Progenitor cell of endocrine pancreas (in vitro differentiated cells): Measurements from ENCODE around the gene MAPK8. TPM values are rescaled to one million over a fixed set of nuclear protein-coding genes. Genes with fewer than 3 reads are reported as not detected.

Source experiments
- DNase-seq: peaks from one replicate; pipeline ENCODE4 v3.0.0; 2021; ENCODE audit warnings: low spot score; ENCODE audit not compliant: unreplicated experiment
- H3K27ac Mint-ChIP-seq: 2 replicates; pipeline ENCODE4 v1.8.0; 2021; ENCODE audit warnings: mild to moderate bottlenecking, moderate library complexity, mixed read lengths
- H3K27me3 Mint-ChIP-seq: 2 replicates; pipeline ENCODE4 v1.8.0; 2021; ENCODE audit warnings: mixed read lengths
- H3K36me3 Mint-ChIP-seq: 2 replicates; pipeline ENCODE4 v1.8.0; 2022; ENCODE audit warnings: mixed read lengths; ENCODE audit not compliant: insufficient read depth
- H3K4me1 Mint-ChIP-seq: 2 replicates; pipeline ENCODE4 v1.8.0; 2021; ENCODE audit warnings: low read depth, mixed read lengths
- H3K4me3 Mint-ChIP-seq: 2 replicates; pipeline ENCODE4 v1.8.0; 2021; ENCODE audit warnings: low read depth, mild to moderate bottlenecking, moderate library complexity, mixed read lengths
- H3K9me3 Mint-ChIP-seq: 2 replicates; pipeline ENCODE4 v1.8.0; 2021; ENCODE audit warnings: low read depth, mixed read lengths
- total RNA-seq: library from RNA; stranded (reverse); gene quantifications from 2 replicates; pipeline ENCODE4 v1.2.1, GENCODE V29; 2021
- TF ChIP-seq, protein P1 (sequence below): fragments of 200-600 bp; sonication (generic); IDR thresholded peaks from one replicate; pipeline ENCODE4 v1.5.0; 2021; ENCODE audit warnings: antibody characterized with exemption, mild to moderate bottlenecking; ENCODE audit not compliant: unreplicated experiment

The MAPK8 gene
- total RNA-seq, 1 donor from 2014 or later: 69.7 TPM

DNA sequence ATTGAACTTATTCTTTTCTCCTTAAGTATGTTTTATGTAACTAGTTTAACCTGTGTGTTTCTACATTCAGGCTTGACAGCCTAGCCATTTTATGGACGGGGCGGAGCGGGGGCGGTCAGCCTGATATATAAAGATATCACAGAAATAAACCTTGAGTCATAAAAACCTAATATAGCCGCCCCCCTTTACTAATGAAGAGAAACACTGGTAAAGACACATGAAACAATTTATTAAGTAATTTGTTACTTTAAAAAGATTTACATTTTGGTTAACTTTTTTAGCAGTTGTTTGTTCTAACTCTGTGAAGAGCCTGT, 84.0 kb downstream of the MAPK8 start:
- DNase-seq: no peak
- H3K27ac Mint-ChIP-seq: no peak overlapping the region
- H3K9me3 Mint-ChIP-seq: no peaks in the 10 kb centered on the region
- TF ChIP-seq, protein P1, sequence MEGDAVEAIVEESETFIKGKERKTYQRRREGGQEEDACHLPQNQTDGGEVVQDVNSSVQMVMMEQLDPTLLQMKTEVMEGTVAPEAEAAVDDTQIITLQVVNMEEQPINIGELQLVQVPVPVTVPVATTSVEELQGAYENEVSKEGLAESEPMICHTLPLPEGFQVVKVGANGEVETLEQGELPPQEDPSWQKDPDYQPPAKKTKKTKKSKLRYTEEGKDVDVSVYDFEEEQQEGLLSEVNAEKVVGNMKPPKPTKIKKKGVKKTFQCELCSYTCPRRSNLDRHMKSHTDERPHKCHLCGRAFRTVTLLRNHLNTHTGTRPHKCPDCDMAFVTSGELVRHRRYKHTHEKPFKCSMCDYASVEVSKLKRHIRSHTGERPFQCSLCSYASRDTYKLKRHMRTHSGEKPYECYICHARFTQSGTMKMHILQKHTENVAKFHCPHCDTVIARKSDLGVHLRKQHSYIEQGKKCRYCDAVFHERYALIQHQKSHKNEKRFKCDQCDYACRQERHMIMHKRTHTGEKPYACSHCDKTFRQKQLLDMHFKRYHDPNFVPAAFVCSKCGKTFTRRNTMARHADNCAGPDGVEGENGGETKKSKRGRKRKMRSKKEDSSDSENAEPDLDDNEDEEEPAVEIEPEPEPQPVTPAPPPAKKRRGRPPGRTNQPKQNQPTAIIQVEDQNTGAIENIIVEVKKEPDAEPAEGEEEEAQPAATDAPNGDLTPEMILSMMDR: no peak
- H3K4me3 Mint-ChIP-seq: no peak overlapping the region
- H3K27me3 Mint-ChIP-seq: no peaks in the 10 kb centered on the region
- H3K36me3 Mint-ChIP-seq: peaks cover 2% of the 10 kb centered on the region
- H3K4me1 Mint-ChIP-seq: peaks cover 8% of the 10 kb centered on the region

DNA sequence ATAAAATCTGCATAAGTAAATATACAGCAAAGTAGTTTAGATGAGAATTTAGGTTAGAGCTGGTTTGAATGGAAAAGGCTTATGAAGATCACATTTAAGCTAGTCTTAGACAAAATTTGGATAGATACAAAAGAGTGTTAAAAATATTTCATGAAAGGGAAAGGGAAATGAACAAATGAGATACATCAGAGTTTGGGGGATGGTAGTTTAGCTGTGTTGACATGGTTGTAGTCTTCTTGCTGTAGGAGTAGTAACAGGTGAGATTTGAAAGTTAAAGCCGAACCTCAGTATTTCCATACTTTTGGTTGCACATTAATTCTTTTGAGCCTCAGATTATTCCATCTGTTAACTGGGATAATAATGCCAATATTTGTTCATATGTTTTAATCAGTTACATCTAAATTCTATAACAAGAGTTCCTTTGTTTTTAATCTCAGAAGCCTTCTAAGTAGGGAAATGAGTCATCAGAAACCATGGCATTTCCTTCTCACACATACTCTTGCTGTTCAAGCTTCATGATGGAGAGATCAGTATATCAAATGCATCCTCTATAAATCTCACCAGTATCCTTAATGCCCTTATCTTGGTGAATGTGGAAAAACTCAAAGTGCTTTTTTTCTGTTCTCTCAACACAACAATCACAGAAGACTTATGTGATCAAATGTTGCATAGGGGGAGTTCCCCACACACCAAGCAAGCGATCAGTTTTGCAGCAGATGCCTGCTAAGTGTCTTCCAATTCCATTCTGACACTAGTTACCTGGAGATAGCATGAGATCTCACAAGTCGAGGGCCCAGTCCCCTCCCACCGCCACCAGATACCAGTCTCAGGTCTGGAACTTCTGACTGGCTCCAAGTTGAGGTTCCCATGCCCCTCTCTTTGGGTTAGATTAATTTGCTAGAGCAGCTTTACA, 84.7 kb downstream of the MAPK8 start:
- DNase-seq: no peak
- Mint-ChIP-seq H3K4me3 (no peak overlapping the region), H3K27ac (no peak overlapping the region), H3K4me1 (peaks cover 8% of the 10 kb centered on the region), H3K9me3 (no peaks in the 10 kb centered on the region), H3K36me3 (peaks cover 2% of the 10 kb centered on the region), H3K27me3 (no peaks in the 10 kb centered on the region)
- TF ChIP-seq, protein P1: no peak

DNA sequence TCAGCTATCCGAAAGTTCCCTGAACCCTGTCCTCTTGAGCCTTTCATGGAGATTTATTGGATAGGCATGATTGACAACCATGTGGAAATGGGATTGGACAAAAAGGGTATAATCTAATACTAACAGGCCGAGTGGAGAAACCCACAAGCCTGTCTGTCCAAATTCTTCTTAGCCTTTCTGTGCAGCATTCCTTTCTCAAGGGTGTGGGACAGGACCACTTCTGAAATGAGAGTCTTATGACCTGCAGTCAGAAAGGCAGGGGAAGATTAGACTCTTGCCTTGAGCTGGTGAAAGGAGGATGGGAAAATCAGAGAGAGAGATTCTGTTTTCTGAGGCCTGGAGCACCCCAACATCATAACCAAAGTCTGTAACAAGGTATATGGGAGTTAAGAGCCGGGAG, 85.5 kb downstream of the MAPK8 start:
- peaks cover 2% of the 10 kb centered on the region for H3K36me3 Mint-ChIP-seq
- no peaks in the 10 kb centered on the region for H3K9me3 Mint-ChIP-seq
- H3K4me3 Mint-ChIP-seq: no peak overlapping the region
- H3K27ac Mint-ChIP-seq: no peak overlapping the region
- peaks cover 8% of the 10 kb centered on the region for H3K4me1 Mint-ChIP-seq
- TF ChIP-seq, protein P1: no peak
- no peak for DNase-seq
- H3K27me3 Mint-ChIP-seq: no peaks in the 10 kb centered on the region

DNA sequence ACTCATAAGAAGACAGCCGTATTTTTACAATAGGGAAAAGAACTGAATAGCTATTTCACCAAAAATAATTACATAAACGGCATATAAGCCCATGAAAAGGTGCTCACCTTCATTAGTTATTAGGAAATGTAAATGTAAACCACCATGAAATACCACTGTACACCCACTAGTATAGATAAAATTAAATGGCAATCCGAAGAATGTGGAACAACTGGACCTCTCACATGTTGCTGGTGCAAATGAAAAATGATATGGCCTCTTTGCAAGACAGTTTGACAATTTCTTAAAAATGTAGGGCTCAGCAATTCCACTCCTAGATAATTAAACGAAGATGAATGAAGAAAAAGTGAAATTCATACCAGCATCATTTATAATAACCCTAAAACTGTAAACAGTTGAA, 91.8 kb downstream of the MAPK8 start:
- Mint-ChIP-seq H3K4me3 (no peak overlapping the region), H3K4me1 (peaks cover 27% of the 10 kb centered on the region), H3K27me3 (no peaks in the 10 kb centered on the region), H3K36me3 (no peaks in the 10 kb centered on the region), H3K9me3 (no peaks in the 10 kb centered on the region), H3K27ac (no peak overlapping the region)
- TF ChIP-seq, protein P1: no peak
- no peak for DNase-seq

DNA sequence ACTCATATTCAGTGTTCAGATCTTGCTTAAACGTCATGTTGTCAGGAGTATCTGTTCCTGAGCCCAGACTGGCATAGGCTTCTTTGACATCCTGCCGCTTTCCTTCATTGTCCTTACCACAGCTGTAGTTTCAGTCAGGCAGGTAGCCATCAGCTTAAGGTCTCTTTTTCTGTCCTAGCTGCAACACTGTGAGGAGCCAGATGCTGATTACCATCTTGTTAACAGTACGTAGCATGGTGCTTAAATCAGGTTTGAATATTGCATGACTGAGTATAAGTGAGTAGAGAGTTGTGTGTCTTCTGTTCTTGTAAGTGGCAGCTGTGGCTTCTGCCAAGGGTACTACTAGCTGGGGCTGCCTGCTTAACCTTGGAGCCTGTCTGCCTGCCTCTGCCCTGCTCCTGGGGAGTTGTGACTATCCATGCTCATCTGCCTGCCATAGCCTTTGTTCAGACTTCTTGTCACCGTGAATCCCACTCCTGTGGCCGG, 92.6 kb downstream of the MAPK8 start:
- Mint-ChIP-seq H3K4me1 (peaks cover 27% of the 10 kb centered on the region), H3K27ac (peak overlapping the region; percentile 15), H3K36me3 (no peaks in the 10 kb centered on the region), H3K9me3 (no peaks in the 10 kb centered on the region), H3K4me3 (no peak overlapping the region), H3K27me3 (no peaks in the 10 kb centered on the region)
- TF ChIP-seq, protein P1: no peak
- DNase-seq: no peak
